CD14-positive monocyte (primary cell): ENCODE data around the gene PRKAG3. TPM values are rescaled to one million over a fixed set of nuclear protein-coding genes. Genes with fewer than 3 reads are reported as not detected.

Experiments
- polyA plus RNA-seq, 3 donors: library from polyadenylated mRNA; depleted of rRNA in 1 of 3; unstranded in 2 of 3; stranded (reverse) in 1 of 3; fragments of 300-500 nt in 2 of 3; fragments of >200 nt in 1 of 3; fragmentation: Illumina TruSeq in 2 of 3; gene quantifications; 1 replicate in 2 of 3; 2 replicates in 1 of 3; pipeline ENCODE4 v1.2.3, GENCODE V29; 2012 to 2021

PRKAG3 gene
- polyA plus RNA-seq, 3 donors, result not detected

Other genes with a start within 250 kb of the PRKAG3 start
- gene PLCD4, start 223.9 kb downstream of the PRKAG3 start, polyA plus RNA-seq, result under 1 TPM in 2 of 3 donors, not detected in 1; 0.04 to 0.05 TPM
- 10 to 100 TPM in 1 of 3 donors, 1 to 10 TPM in 1, under 1 TPM in 1; 0.72 to 15.6 (median 3.3) TPM for gene ZNF142, start 172.2 kb downstream of the PRKAG3 start, polyA plus RNA-seq
- 10 to 100 TPM; 10.5 to 42.9 (median 12.3) TPM for gene BCS1L, start 172.1 kb downstream of the PRKAG3 start, polyA plus RNA-seq
- 10 to 100 TPM; 10.7 to 20.3 (median 12.9) TPM for gene RNF25, start 159.8 kb downstream of the PRKAG3 start, polyA plus RNA-seq
- 10 to 100 TPM in 1 of 3 donors, 1 to 10 TPM in 2; 1.3 to 36.2 (median 3.3) TPM for gene STK36, start 159.7 kb downstream of the PRKAG3 start, polyA plus RNA-seq
- gene TTLL4, start 121.0 kb downstream of the PRKAG3 start, polyA plus RNA-seq, result 10 to 100 TPM; 13.5 to 90.2 (median 16.3) TPM
- gene CYP27A1, start 49.7 kb downstream of the PRKAG3 start, polyA plus RNA-seq, result 100 to 1,000 TPM; 151 to 218 (median 214) TPM
- gene WNT6, start 28.0 kb upstream of the PRKAG3 start, polyA plus RNA-seq, result under 1 TPM; 0.27 to 0.65 (median 0.37) TPM
- under 1 TPM in 1 of 3 donors, not detected in 2; 0.04 TPM for gene WNT10A, start 49.0 kb upstream of the PRKAG3 start, polyA plus RNA-seq
- gene CDK5R2, start 127.9 kb upstream of the PRKAG3 start, polyA plus RNA-seq, result not detected
- not detected for gene FEV, start 153.4 kb upstream of the PRKAG3 start, polyA plus RNA-seq
- gene CRYBA2, start 161.6 kb upstream of the PRKAG3 start, polyA plus RNA-seq, result not detected
- not detected for gene CFAP65, start 209.7 kb upstream of the PRKAG3 start, polyA plus RNA-seq
- not detected for gene IHH, start 229.1 kb upstream of the PRKAG3 start, polyA plus RNA-seq